Heart left ventricle (tissue), 13 donors: ENCODE results near the gene CADPS2.

Source experiments
- CTCF ChIP-seq, 12 donors: fragments of 200-600 bp; sonication (generic) in 4 of 12; IDR thresholded peaks; one replicate each; pipeline versions ENCODE4 v1.5.0 to v1.8.0; 2018 to 2022; ENCODE audit warnings: antibody characterized with exemption in 12 of 12, mild to moderate bottlenecking in 5 of 12
- POLR2A ChIP-seq, 2 donors: fragments of 450-650 bp; IDR thresholded peaks; one replicate each; pipeline ENCODE4 v1.6.1; 2017; ENCODE audit warnings: antibody characterized with exemption in 2 of 2, mild to moderate bottlenecking in 2 of 2, moderate library complexity in 2 of 2
- donor health status: ischemic (EF 13 %, LVEDD 7.1; RV severe dilation, severe dysfunction).
- donor health status: DM: no; HTN: yes; CAD: no.
- donor health status: DM: no; HTN: no; CAD: no.
- donor health status: ischemic (EF 25% LVEDD 6.9; RV normal size, moderate dysfunction).
- donor health status: ischemic (EF 25% LVEDD 5.7; RV mildly dilated, moderate dysfunction).
- donor health status: ischemic (EF 35%, LVEDD 5.7; RV mildly dilated, moderate dysfunction).
- donor health status: nonischemic (EF 11% LVEDD 7.7; RV severe dilation, severe dysfunction).
- donor health status: DM: yes; HTN: yes; CAD: no.
- donor health status: PGD.
- donor health status: ischemic (EF 29% LVEDD 5.4; RV normal size, mild dysfunction).
- donor health status: nonischemic (EF 23%, LVEDD 6.1; RV moderate dilation, normal function).

DNA sequence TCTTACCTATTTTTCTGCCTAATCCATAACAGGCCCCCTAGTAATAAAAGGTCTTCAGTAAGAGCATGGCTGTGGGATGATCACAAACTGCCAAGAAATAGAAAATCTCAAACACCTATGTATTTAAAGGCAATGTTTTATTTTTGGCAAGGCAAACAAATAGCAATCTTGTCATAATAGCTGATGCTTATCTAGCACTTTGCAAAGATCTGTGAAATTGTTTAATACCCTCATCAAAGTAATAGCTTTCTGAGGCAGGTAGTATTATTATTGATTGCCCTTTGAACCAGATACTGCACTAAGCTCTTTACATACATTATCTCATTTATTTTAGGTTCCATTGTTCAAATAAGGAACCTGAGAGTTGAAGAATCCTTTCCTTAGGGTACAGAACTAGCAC lies 1.6 kb upstream of the CADPS2 start:
- TF ChIP-seq CTCF (IDR thresholded peaks at IDR 0.05): no peak
- TF ChIP-seq POLR2A (IDR thresholded peaks at IDR 0.05): no peak
